ENCODE data around the gene PRMT1.

PRMT1 gene

DNA sequence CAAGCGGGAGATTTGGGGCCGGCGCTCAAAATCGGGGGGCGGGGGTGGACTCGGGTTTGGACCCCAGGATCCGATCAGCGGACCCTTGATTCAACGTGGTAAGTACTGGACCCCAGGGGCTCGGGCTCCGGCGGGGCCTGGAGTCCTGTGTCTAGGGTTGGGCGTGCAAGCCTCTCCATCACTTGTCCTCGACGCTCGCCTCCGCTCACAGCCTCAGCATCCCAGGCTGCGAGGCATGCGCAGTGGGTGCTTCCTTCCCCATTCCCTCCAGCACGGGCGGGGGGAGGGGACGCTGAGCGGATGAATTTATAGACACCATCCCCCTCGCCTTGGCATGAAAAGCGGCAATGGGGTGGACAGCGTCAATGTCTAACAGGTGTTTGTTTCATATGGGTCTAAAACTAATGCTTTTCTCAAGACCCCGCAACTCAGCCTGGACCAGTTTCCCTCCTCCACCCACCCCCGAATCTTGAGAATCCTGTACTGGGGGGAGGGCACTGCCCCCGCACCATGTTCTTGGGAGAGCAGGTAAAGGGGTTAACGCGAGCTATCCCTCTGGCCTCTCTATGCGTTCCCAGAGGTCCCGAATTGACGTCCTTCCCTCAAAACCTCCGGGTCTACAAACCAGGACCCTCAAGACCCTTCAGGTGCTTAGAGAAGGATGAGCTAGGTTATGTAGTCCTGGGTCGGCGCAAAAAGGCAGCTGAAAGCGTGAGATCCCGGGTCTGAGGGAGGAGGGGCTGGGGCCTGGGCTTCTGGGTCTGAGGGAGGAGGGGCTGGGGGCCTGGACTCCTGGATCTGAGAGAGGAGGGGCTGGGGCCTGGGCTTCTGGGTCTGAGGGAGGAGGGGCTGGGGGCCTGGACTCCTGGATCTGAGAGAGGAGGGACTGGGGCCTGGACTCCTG lies 14.4 kb downstream of the PRMT1 start:
- TF ChIP-seq, protein P1, sequence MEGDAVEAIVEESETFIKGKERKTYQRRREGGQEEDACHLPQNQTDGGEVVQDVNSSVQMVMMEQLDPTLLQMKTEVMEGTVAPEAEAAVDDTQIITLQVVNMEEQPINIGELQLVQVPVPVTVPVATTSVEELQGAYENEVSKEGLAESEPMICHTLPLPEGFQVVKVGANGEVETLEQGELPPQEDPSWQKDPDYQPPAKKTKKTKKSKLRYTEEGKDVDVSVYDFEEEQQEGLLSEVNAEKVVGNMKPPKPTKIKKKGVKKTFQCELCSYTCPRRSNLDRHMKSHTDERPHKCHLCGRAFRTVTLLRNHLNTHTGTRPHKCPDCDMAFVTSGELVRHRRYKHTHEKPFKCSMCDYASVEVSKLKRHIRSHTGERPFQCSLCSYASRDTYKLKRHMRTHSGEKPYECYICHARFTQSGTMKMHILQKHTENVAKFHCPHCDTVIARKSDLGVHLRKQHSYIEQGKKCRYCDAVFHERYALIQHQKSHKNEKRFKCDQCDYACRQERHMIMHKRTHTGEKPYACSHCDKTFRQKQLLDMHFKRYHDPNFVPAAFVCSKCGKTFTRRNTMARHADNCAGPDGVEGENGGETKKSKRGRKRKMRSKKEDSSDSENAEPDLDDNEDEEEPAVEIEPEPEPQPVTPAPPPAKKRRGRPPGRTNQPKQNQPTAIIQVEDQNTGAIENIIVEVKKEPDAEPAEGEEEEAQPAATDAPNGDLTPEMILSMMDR (IDR thresholded peaks at IDR 0.05; ENCODE audit: low read depth, low read length) = no peak
- H3K4me3 ChIP-seq (ENCODE audit: low read depth, low read length) = peak overlapping the region; percentile 73

DNA sequence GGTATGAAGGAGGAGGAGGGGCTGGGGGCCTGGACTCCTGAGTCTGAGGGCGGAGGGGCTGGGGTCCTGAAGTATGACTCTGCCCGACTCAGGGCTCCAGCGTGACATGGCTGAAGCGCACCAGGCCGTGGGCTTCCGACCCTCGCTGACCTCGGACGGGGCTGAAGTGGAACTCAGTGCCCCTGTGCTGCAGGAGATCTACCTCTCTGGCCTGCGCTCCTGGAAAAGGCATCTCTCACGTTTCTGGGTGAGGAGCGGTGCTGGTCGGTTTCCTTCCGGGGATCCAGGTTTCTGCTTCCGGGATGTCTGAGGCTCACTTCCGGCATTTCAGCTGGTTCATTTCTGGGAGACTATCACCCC lies 15.1 kb downstream of the PRMT1 start:
- peak overlapping the region; percentile 73 for H3K4me3 ChIP-seq (ENCODE audit: low read depth, low read length)
- TF ChIP-seq, protein P1 (IDR thresholded peaks at IDR 0.05; ENCODE audit: low read depth, low read length) = no peak

DNA sequence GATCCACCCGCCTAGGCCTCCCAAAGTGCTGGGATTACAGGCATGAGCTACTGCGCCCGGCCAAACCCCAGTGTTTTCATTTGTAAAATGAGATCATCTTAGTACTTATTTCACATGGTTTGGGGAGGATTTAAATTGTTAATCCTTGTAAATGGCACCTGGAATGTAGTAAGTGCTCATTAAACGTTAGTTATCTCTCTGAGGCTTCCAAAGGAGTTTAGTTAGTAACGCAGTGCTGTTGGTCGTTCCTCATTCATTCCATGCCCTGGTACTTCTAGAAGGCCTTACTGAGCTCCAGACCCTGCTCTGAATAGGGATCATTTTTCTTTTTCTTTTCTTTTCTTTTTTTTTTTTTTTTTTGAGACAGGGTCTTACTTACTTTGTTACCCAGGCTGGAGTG lies 19.0 kb downstream of the PRMT1 start:
- H3K4me3 ChIP-seq (ENCODE audit: low read depth, low read length) = no peak overlapping the region
- TF ChIP-seq, protein P1 (IDR thresholded peaks at IDR 0.05; ENCODE audit: low read depth, low read length) = no peak

DNA sequence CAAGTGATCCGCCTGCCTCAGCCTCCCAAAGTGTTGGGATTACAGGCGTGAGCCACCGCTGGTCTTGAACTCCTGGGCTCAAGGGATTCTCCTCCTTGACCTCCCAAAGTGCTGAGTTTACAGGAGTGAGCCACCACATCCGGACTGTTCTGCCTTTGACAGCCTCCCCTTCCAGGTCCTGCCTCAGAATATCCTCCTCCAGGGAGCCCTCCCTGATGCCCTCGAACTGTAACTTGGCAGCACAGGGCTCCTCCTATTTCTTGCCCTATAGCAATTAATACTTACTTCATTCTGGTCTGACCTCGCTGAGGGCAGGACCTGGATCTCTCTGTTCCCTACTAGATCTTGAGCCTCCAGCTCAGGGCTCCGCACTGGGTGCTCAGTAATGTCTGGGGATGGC lies 19.8 kb downstream of the PRMT1 start:
- TF ChIP-seq, protein P1 (IDR thresholded peaks at IDR 0.05; ENCODE audit: low read depth, low read length) = no peak

DNA sequence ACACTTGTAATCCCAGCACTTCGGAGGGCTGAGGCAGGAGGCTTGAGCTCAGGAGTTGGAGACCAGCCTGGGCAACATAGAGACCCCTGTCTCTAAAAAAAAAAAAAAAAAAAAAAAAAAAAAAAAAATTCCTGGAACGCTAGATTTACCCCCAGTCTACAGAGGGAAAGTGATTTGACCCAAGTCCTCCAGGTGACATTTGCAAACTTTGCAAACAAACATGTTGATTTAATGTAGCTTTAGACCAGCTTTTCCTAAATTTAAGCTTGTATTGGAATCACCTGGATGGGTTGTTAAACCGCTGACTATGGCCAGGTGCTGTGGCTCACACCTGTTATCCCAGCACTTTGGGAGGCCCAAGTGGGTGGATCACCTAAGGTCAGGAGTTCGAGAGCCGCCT lies 22.3 kb downstream of the PRMT1 start:
- TF ChIP-seq, protein P1 (IDR thresholded peaks at IDR 0.05; ENCODE audit: low read depth, low read length) = no peak
- H3K4me3 ChIP-seq (ENCODE audit: low read depth, low read length) = no peak overlapping the region

More for the DNA sequence above, 19.8 kb downstream of the PRMT1 start:
- no peak overlapping the region for H3K4me3 ChIP-seq (ENCODE audit: low read depth, low read length)

DNA sequence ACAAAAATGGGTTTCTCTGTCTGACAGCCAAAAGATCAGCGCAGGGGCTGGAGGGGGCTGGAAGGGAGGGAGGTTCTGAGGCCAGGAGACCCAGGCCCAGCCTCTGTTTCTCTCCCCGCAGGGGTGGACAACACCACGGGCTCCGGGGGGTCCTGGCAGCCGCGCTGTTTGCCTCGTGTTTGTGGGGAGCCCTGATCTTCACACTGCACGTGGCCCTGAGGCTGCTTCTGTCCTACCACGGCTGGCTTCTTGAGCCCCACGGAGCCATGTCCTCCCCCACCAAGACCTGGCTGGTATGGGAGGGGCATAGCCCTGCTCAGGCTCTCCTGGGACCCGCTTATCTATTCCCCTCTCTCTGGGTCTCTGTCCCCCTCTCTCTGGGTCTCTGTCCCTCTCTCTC lies 23.5 kb downstream of the PRMT1 start:
- TF ChIP-seq, protein P1 (IDR thresholded peaks at IDR 0.05; ENCODE audit: low read depth, low read length) = no peak
- no peak overlapping the region for H3K4me3 ChIP-seq (ENCODE audit: low read depth, low read length)

DNA sequence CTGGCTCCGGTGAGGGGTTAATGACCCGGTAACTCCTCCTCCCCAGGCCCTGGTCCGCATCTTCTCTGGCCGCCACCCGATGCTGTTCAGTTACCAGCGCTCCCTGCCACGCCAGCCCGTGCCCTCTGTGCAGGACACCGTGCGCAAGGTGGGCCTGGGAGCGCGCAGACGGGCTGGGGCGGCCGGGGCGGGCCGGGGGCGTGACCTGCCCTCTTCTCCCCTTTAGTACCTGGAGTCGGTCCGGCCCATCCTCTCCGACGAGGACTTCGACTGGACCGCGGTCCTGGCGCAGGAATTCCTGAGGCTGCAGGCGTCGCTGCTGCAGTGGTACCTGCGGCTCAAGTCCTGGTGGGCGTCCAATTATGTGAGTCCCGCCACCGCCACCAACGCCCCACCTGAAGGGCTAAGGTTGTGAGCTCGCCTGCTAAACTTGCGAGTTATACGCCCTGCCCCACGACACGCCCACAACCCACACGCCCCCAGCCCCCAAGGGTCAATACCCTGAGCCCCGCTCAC lies 24.3 kb downstream of the PRMT1 start:
- TF ChIP-seq, protein P1 (IDR thresholded peaks at IDR 0.05; ENCODE audit: low read depth, low read length) = no peak
- no peak overlapping the region for H3K4me3 ChIP-seq (ENCODE audit: low read depth, low read length)

Data from WI38 (cell line).